ENCODE measurements around the gene IWS1.

DNA sequence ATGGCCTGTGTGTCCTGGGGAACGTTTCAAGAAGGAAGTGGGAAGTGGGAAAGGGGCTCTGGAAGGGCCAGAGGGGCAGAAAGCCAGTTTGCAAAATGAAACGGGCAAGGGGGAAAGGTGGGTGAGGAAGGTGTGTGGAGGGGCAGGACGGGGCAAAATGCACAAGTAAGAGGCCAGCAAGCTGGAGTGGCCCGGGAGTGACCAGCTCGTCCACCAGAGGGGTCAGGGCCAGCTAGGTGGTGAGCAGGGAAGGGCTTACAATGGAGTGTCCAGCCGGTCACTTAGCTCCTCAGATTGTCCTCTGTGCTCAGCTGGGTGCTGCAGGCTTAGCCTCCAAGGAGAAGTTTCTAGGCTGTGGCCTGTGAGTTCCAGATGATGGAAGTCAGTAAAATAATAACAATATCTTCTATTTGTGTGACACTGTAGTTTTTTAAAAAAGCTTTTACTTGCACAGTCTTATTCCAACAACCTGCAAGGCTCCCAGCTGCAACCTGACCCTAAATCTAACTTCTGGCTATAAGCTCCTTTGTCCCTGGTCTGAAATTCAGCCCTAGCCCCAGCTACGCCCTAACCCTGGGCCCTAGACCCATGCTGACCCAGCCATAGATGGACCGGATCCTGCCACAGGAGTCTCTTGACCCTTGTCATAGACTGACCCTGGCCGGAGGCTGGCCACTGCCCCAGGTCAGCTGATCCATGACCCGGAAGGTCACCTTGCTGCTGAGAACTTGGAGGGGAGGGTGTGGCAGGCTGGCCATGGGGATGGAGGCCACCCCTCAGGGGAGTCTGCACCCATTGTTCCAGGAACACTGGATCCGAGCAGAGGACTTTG lies 38.4 kb upstream of the IWS1 start:
- TF ChIP-seq CTCF (IDR thresholded peaks at IDR 0.05) (no peak), POLR2AphosphoS5 (IDR thresholded peaks at IDR 0.05) (no peak), EP300 (IDR thresholded peaks at IDR 0.05) (no peak), POLR2A (IDR thresholded peaks at IDR 0.05) (no peak)

Measured in gastroesophageal sphincter (tissue), 3 donors.